ENCODE data around the gene DHDH. TPM values are rescaled to one million over a fixed set of nuclear protein-coding genes. Genes with fewer than 3 reads are reported as not detected.

Gene DHDH
- total and polyA plus RNA-seq, 2 of the 13 experiments (the other 11 are each of a cell fraction or from before 2014, with no cell fraction given), result 0.13 to 0.91 TPM

GRCh38 chr19:48961673-48962028 is 28.2 kb downstream of the DHDH start (continued):
- no peak for TF ChIP-seq MLLT10 (CRISPR knock-in tag; IDR thresholded peaks at IDR 0.05)
- TF ChIP-seq RBM22 (optimal IDR thresholded peaks at IDR 0.05; ENCODE audit: low read length), result no peak
- TF ChIP-seq ZNF142 (CRISPR knock-in tag; IDR thresholded peaks at IDR 0.05), result peak; percentile 6; the same call in 1 of the 2 replicates
- TF ChIP-seq SRY (CRISPR knock-in tag; IDR thresholded peaks at IDR 0.05), result peak; percentile 7; the same call in 1 of the 2 replicates
- 0 out of 2 replicates have a peak, but pooled peaks have one; percentile 4 for TF ChIP-seq ARID2 (CRISPR knock-in tag; IDR thresholded peaks at IDR 0.05; ENCODE audit: borderline replicate concordance)
- TF ChIP-seq TAF1 (CRISPR knock-in tag; IDR thresholded peaks at IDR 0.05), result no peak
- TF ChIP-seq IKZF5 (CRISPR knock-in tag; IDR thresholded peaks at IDR 0.05), result no peak
- 0 out of 2 replicates have a peak, but pooled peaks have one; percentile 3 for TF ChIP-seq BRD4 (CRISPR knock-in tag; IDR thresholded peaks at IDR 0.05)
- TF ChIP-seq TRAFD1 (CRISPR knock-in tag; IDR thresholded peaks at IDR 0.05; ENCODE audit: borderline replicate concordance), result no peak
- TF ChIP-seq ZNF75D (CRISPR knock-in tag; IDR thresholded peaks at IDR 0.05; ENCODE audit: borderline replicate concordance), result no peak
- no peak; the same call in 1 of the 2 replicates for TF ChIP-seq HOXD1 (CRISPR knock-in tag; IDR thresholded peaks at IDR 0.05)
- TF ChIP-seq PLSCR1 (CRISPR knock-in tag; IDR thresholded peaks at IDR 0.05; ENCODE audit: borderline replicate concordance), result no peak
- TF ChIP-seq JARID2 (CRISPR knock-in tag; IDR thresholded peaks at IDR 0.05; ENCODE audit: insufficient replicate concordance), result no peak
